ENCODE data around the gene NOD1. TPM values are rescaled to one million over a fixed set of nuclear protein-coding genes. Genes with fewer than 3 reads are reported as not detected.

Gene NOD1
- total and polyA plus RNA-seq, 2 donors (not counting 1 experiment from before 2014, with no cell fraction given), result 20.6 to 28.8 TPM

GRCh38 chr7:30470771-30471170, 7.8 kb downstream of the NOD1 start:
- H3K36me3 ChIP-seq (replicated peaks in 1 of 2; ENCODE audit: control extremely low read depth in 1 of 2, control insufficient read depth in 1 of 2, extremely low read depth in 1 of 2, insufficient read depth in 2 of 2, low read length in 1 of 2), result peaks cover 7 to 18% of the 10 kb centered on the region in 2 experiments
- DNase-seq (no peak), ATAC-seq (ENCODE audit: low read depth) (no peak)
- Mint-ChIP-seq H3K27ac (peak overlapping the region; percentile 75), H3K4me3 (no peak overlapping the region), H3K27me3 (no peaks in the 10 kb centered on the region), H3K9me3 (ENCODE audit: insufficient read depth) (no peaks in the 10 kb centered on the region), H3K4me1 (peaks cover 85% of the 10 kb centered on the region)
- ChIA-PET POLR2A (no interaction called here), CTCF (no interaction called here)
- no peaks in the 10 kb centered on the region for H4K20me1 ChIP-seq (ENCODE audit: control insufficient read depth, insufficient read depth, low read length, poor library complexity, severe bottlenecking)
- peaks cover 61 to 67% of the 10 kb centered on the region in 2 donors for H3K4me1 ChIP-seq (ENCODE audit: control insufficient read depth in 2 of 2, insufficient read depth in 2 of 2, low read length in 2 of 2)
- intact Hi-C loops (cut with micrococcal nuclease), result loop anchor here (10.0 kb wide), 1 partner anchor 446 kb away; the partner anchor contains the start of genes FKBP14 and PLEKHA8
- H3K79me2 ChIP-seq (ENCODE audit: control insufficient read depth, insufficient read depth, low read length), result peaks cover 91% of the 10 kb centered on the region
- H3K27me3 ChIP-seq (replicated peaks in 1 of 4; ENCODE audit: control extremely low read depth in 1 of 4, control insufficient read depth in 3 of 4, insufficient read depth in 4 of 4, low read length in 3 of 4), result no peaks in the 10 kb centered on the region
- no peak for TF ChIP-seq CTCF (IDR thresholded peaks at IDR 0.05)
- no peak for TF ChIP-seq EZH2 (IDR thresholded peaks at IDR 0.05; ENCODE audit: borderline replicate concordance, insufficient read depth, low read depth, low read length, poor library complexity, severe bottlenecking)
- WGBS (ENCODE audit: insufficient coverage), result 50% methylated on average over 1 of the region's 6 CpGs
- H3K9me3 ChIP-seq (ENCODE audit: control extremely low read depth in 1 of 3, control insufficient read depth in 2 of 3, insufficient read depth in 1 of 3, low read length in 2 of 3), result peaks cover 0 to 4% (median 0%) of the 10 kb centered on the region in 3 donors
- no peak overlapping the region for H3K4me2 ChIP-seq (replicated peaks; ENCODE audit: low read depth, low read length, poor library complexity, severe bottlenecking)
- H3K9ac ChIP-seq (ENCODE audit: low read length), result no peak overlapping the region
- H3K4me3 ChIP-seq (ENCODE audit: control extremely low read depth in 1 of 5, extremely low read depth in 1 of 5, insufficient read depth in 1 of 5, low read depth in 2 of 5, low read length in 4 of 5), result no peak overlapping the region
- no peak overlapping the region for H2AFZ ChIP-seq (ENCODE audit: insufficient read depth, low read depth, low read length, poor library complexity, severe bottlenecking)
- H3K27ac ChIP-seq (ENCODE audit: low read length in 2 of 2), result peak overlapping the region in 1 of 2 donors; percentile 49

- Mint-ChIP-seq H3K4me1 (peaks cover 85% of the 10 kb centered on the region), H3K4me3 (no peak overlapping the region), H3K27me3 (no peaks in the 10 kb centered on the region), H3K27ac (no peak overlapping the region), H3K9me3 (ENCODE audit: insufficient read depth) (no peaks in the 10 kb centered on the region)
- WGBS (ENCODE audit: insufficient coverage), result 92% methylated on average over 12 of the region's 14 CpGs
- DNase-seq (no peak), ATAC-seq (ENCODE audit: low read depth) (no peak)
- ChIA-PET CTCF (no interaction called here), POLR2A (no interaction called here)
- Histone ChIP-seq H3K79me2 (ENCODE audit: control insufficient read depth, insufficient read depth, low read length) (peaks cover 91% of the 10 kb centered on the region), H2AFZ (ENCODE audit: insufficient read depth, low read depth, low read length, poor library complexity, severe bottlenecking) (no peak overlapping the region), H3K4me3 (ENCODE audit: control extremely low read depth in 1 of 5, extremely low read depth in 1 of 5, insufficient read depth in 1 of 5, low read depth in 2 of 5, low read length in 4 of 5) (no peak overlapping the region), H3K36me3 (replicated peaks in 1 of 2; ENCODE audit: control extremely low read depth in 1 of 2, control insufficient read depth in 1 of 2, extremely low read depth in 1 of 2, insufficient read depth in 2 of 2, low read length in 1 of 2) (peaks cover 7 to 18% of the 10 kb centered on the region in 2 experiments), H3K9me3 (ENCODE audit: control extremely low read depth in 1 of 3, control insufficient read depth in 2 of 3, insufficient read depth in 1 of 3, low read length in 2 of 3) (peaks cover 0 to 4% (median 0%) of the 10 kb centered on the region in 3 donors), H3K9ac (ENCODE audit: low read length) (no peak overlapping the region), H3K4me1 (ENCODE audit: control insufficient read depth in 2 of 2, insufficient read depth in 2 of 2, low read length in 2 of 2) (peaks cover 56 to 66% of the 10 kb centered on the region in 2 donors), H4K20me1 (ENCODE audit: control insufficient read depth, insufficient read depth, low read length, poor library complexity, severe bottlenecking) (no peaks in the 10 kb centered on the region), H3K27me3 (replicated peaks in 1 of 4; ENCODE audit: control extremely low read depth in 1 of 4, control insufficient read depth in 3 of 4, insufficient read depth in 4 of 4, low read length in 3 of 4) (no peaks in the 10 kb centered on the region), H3K27ac (ENCODE audit: low read length in 2 of 2) (peak overlapping the region in 1 of 2 donors; percentile 49), H3K4me2 (replicated peaks; ENCODE audit: low read depth, low read length, poor library complexity, severe bottlenecking) (no peak overlapping the region)
- TF ChIP-seq CTCF (IDR thresholded peaks at IDR 0.05) (no peak), EZH2 (IDR thresholded peaks at IDR 0.05; ENCODE audit: borderline replicate concordance, insufficient read depth, low read depth, low read length, poor library complexity, severe bottlenecking) (no peak)
- intact Hi-C loops (cut with micrococcal nuclease), result loop anchor here (10.0 kb wide), 1 partner anchor 445 kb away; the partner anchor contains the start of genes FKBP14 and PLEKHA8
These were observed 8.3 kb downstream of the NOD1 start for GRCh38 chr7:30470163-30470770.
